22Rv1 (cell line): Measurements from ENCODE around the gene CSGALNACT2.

Source experiments
- CTCF ChIP-seq: fragments of 450-650 bp; IDR thresholded peaks from 2 replicates; pipeline ENCODE4 v1.5.1; 2017; ENCODE audit warnings: mild to moderate bottlenecking
- ZFX ChIP-seq: fragments of 450-650 bp; IDR thresholded peaks from 2 replicates; pipeline ENCODE4 v1.6.1; 2017; ENCODE audit warnings: antibody characterized with exemption, borderline replicate concordance

GRCh38 chr10:43212043-43212721 is 73.9 kb downstream of the CSGALNACT2 start:
- no peak for TF ChIP-seq CTCF
- no peak for TF ChIP-seq ZFX
